GM11168 (cell line): ENCODE results near the gene JUND.

ENCODE experiments used
- in situ Hi-C: fragments of 300-500 bp; cut with MboI; formaldehyde crosslinking; loops from one replicate; pipeline ENCODE4 v1.12.0; 2022; ENCODE audit warnings: low sequenced_read_pairs; ENCODE audit not compliant: unreplicated experiment

The JUND gene

DNA sequence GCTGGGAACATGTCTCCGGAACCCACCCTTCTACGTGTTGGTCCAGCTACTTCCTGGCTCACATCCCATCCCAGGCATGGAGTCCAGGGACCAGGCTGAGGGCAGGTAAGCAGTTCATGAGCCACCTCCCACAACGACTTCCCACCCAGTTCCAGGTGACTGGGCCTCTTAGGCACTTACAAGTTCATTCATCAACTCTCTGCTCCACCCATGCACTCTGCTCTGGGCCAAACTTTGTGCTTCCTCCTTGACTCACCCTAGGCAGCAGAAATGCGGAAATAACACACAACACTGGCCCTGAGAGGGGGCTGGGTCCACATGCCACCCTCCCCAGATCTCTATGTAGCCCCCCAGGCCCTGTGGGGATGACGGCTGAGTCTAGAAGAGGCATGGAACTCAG is 27.7 kb downstream of the JUND start:
- in situ Hi-C loops, result no loop called here

GRCh38 chr19:18253130-18253529 is 28.3 kb downstream of the JUND start:
- in situ Hi-C loops, result no loop called here

GRCh38 chr19:18252370-18252717 is 29.1 kb downstream of the JUND start:
- in situ Hi-C loops, result no loop called here

DNA sequence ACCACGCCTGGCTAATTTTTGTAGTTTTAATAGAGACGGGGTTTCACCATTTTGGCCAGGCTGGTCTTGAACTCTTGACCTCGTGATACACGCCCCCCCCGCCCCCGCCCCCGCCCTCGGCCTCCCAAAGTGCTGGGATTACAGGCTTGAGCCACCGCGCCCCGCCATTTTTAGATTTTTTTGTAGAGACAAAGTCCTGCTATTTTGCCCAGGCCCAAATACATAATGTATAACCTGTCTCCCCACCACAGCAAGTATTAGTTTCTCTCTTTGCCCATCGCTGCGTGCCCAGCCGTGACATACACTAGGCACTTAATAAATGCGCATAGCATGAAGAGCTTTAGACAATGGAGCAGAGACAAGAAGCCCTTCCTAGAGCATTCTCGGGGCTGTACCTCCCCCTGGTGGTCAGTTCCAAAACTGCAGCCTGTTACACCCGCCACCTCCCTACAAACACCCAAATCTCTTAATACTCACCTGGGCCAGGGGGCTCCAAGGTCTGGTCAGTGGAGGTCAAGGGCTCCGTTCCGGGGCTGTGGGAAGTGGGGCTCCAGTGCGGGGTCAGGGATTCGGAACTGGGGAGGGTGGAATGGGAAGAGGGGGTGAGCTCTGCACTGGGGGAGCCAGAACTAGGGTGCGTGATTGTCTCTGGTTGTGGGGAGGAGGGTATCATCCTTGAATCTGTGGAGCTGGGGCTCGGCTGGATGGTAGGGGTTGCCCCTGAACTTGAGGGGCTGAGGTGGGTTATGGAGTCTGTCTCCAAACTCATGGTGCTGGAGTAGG is 29.6 kb downstream of the JUND start:
- in situ Hi-C loops, result no loop called here

DNA sequence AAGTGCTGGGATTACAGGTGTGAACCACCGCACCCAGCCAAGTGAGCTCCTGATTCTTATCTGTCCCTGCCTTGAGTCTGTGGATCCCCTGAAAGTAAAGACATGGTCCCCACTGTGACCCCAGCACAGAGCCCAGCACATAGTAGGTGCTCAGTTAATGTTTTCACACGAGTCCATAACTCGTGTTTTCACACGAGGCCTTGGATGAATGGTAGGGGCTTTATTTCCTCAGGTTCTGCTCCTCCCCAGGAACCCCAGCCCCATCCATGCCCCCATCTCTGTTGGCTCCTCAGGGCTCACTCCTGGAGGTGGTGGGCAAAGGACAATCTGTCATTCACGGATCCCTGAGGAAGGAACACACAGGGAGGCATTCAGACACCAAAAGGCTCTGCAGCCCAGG is 31.6 kb downstream of the JUND start:
- in situ Hi-C loops, result no loop called here

DNA sequence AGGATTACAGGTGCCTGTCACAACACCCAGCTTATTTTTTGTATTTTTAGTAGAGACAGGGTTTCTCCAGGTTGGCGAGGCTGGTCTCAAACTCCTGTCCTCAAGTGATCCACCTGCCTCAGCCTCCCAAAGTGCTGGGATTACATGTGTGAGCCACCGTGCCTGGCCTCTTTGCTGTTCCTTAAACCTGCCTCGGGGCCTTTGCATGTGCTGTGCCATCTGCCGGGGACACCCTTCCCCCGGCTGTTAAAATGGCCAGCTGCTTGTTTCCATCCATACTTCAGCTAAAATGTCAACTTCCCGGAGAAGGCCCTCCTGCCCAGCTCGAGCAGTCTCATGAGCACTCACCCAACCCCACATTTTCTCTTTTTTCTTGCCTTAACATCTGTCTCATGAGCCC is 36.1 kb downstream of the JUND start:
- in situ Hi-C loops, result no loop called here

GRCh38 chr19:18239303-18239702 is 42.1 kb downstream of the JUND start:
- in situ Hi-C loops, result no loop called here

DNA sequence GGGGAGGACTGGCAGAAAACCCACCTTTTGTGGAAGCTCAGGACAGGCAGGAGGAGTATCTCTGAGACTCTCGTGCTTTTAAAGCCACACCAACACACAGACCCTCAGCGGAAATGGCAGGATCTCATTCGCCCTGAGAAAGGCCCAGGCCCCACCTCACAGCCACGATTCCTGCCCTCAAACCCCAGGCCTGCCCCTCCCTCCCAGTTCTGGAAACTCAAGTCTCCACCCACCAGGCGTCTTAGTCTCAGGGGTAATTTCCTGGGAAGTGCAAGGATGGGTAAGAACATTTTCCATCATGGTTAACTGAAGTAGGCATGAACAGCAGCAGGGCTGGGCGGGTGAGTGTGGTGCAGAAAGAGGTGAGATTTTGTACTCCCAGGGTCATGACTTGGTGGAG is 47.2 kb downstream of the JUND start:
- in situ Hi-C loops, result no loop called here

DNA sequence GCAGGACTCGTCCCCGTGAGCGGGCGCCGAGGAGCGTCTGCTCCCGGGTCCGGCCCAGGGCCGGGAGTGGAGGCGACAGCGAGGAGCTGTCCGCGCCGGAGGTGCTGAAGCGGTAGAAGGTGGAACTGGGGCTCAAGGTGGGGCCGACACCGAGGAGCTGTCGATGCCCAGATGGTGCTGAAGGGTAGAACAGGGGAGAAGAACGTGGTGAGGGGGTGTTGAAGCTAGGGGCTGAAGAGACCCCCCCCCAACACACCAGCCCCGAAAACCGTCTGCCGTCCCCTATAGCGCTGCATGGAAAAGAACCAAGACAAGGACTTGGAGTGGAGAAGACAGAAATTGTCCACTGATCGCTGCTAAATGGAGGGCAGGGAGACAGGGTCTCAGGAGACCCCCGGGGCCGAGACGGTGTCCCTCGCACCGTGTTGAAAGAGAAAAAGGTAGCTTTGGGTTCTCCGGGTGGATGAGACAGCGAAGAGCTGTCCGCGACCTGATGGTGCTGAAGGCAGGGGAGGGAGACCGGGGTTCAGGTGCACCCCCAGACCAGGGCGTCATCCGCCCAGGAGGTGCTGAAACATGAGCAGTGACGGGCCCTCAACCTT is 48.1 kb downstream of the JUND start:
- in situ Hi-C loops, result no loop called here

DNA sequence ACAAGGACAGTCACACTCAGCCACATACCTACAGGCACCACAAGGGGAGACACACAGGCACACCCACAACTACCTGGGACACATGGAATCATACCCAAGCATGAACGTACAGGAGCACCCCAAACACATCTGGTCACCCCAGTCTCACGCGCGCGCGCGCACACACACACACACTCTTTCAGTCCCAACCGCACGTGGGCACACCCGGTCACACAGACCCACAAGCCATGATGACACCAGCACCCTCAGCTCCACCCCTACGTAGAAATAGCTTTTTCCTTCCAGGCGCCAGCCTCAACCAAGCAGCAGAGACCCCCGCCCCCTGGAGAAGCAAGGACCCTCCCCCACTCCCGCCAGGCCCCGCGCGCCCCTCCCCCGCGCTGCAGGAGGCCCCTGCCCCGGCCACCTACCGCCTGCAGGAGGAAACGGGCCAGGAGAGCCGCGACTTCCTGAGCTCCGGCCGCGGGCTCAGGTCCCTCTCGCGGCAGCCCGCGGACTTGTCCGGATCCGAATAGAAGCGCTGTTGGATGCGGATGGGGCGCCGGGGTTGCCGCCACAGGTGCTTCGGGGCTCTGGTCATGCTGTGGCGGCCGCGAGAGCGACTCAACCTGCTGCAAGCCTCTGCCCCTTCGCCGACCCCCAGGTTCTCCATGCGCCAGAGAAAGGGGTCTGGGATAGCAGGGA is 48.7 kb downstream of the JUND start:
- in situ Hi-C loops, result no loop called here

DNA sequence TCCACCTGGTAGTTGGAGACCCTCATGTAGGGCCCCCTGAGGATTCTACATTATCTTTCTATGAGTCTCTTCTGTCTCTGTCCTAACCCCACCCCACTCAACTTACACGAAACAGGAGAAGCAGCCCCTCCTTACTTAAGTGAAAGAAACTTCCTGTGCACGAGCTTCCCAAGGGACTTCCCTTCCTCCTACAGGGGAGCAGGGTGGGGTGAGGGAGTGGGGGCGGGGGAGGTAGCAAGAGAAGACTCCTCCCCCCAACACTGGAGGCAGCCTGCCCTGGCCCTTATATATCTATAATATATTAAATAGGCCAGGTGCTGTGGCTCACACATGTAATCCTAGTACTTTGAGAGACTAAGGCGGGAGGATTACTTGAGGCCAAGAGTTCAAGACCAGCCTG is 49.6 kb downstream of the JUND start:
- in situ Hi-C loops, result no loop called here

DNA sequence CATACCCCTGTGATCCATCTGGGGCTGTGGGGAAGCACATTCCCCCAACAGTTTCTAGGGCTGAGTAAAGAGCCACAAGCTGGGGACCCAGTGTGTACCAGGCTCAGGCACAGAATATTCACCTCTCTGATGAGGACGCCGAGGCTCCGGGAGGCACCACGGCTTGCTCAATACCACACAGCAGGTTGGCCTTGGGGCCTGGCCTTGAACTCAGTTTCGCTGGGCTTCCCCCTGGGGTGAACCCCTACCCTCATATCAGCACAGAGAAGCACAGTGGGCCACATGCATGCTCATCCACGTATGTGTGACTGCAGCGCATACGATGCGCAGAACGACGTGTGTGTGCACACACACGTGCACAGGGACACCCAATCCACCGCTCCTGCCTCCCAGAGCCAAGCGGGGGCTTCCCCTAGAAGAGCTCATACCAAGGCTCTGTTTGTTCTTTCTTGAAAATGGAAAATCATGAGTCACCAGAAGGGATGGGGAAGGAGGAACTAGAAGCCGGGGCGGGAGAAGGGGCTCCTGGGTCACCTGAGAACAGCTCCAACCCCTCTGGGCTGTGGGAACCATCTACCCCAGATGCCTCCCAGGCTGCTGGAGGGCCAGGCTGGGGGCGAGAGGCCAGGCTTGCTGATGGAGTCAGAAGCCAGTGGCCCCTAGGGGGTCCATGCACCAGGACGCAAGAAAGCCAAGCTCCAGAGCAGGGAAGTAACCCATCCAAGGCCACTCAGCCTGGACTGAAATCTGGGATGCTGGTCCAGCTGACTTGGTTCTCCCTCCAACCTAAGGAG is 50.3 kb downstream of the JUND start:
- in situ Hi-C loops, result no loop called here

GRCh38 chr19:18229915-18230314 is 51.5 kb downstream of the JUND start:
- in situ Hi-C loops, result no loop called here
